GM12801 (cell line): ENCODE data around the gene MEF2D.

Source experiments
- CTCF ChIP-seq: IDR thresholded peaks from one replicate; pipeline ENCODE4 v1.5.1; 2011; ENCODE audit warnings: control low read depth; ENCODE audit not compliant: insufficient read length; ENCODE audit errors: extremely low read depth

The MEF2D gene

GRCh38 chr1:156524481-156524869 lies 23.9 kb upstream of the MEF2D start:
- TF ChIP-seq CTCF, result no peak

- TF ChIP-seq CTCF, result no peak
Measured at GRCh38 chr1:156523801-156524480, 23.4 kb upstream of the MEF2D start.

DNA sequence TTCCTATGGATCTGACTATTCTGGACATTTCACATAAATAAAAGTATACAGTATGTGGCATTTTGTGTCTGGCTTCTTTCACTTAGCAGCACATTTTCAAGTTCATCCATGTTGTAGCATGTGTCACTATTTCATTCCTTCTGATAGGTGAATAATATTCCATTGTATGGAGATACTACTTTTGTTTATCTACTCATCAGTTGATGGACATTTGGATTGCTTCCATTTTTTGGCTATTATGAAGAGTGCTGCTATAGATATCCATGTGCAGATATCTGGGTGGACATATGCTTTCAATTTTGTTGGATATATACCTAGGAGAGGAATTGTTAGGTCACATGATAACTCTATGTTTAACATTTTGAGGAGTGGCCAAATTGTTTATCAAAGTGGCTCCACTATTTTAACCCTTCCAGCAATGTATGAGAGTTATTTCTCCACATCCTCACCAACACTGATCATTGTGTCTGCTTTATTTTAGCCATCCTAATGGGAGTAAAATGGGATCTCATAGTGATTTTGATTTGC lies 21.9 kb upstream of the MEF2D start:
- no peak for TF ChIP-seq CTCF

DNA sequence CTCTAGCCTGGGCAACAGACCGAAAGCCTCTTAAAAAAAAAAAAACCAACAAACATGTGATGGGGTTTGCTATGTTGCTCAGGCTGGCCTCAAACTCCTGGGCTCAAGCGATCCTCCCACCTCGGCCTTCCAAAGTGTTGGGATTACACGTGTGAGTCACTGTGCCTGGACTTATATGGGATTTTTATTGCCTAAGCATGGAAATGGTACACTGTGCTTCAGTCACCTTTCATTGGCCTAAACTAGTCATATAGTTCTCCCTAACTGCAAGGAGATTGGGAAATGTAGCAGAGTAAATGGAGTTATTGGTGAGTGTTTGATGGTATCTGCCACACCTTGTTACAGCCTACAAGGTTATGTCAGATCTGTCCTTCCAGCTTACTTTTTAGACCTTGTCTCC lies 17.2 kb upstream of the MEF2D start:
- no peak for TF ChIP-seq CTCF

- TF ChIP-seq CTCF, result no peak
Measured at GRCh38 chr1:156516821-156517220, 16.2 kb upstream of the MEF2D start.

GRCh38 chr1:156515956-156516355 lies 15.4 kb upstream of the MEF2D start:
- no peak for TF ChIP-seq CTCF

DNA sequence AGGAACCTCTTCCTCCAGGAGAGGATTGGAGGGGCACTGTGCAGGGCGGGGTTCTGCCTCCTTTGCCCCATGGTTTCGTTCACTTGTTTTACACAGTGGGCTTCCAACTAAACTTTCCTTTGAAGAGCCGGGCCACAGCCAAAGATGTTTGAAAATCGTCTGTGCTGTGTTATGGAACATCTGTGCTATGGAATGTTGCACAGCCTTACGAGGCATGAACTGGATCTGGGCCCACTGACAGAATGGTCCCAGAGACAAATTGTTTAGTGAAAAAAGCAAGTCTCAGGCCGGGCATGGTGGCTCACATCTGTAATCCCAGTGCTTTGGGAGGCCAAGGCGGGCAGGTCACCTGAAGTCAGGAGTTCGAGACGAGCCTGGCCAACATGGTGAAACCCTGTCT lies 12.6 kb upstream of the MEF2D start:
- no peak for TF ChIP-seq CTCF
